WTC11 (cell line): Measurements from ENCODE around the gene TMEM25.

Source experiments
- ESRRA ChIP-seq: sonication (generic); formaldehyde crosslinking; IDR thresholded peaks from 2 replicates; pipeline ENCODE4 v1.8.1; 2022; ENCODE audit warnings: mild to moderate bottlenecking, missing genetic modification reagents, borderline replicate concordance
- ETV6 ChIP-seq: sonication (generic); formaldehyde crosslinking; IDR thresholded peaks from 2 replicates; pipeline ENCODE4 v1.8.1; 2022; ENCODE audit warnings: mild to moderate bottlenecking, missing genetic modification reagents
- GABPB1 ChIP-seq: sonication (generic); formaldehyde crosslinking; IDR thresholded peaks from 2 replicates; pipeline ENCODE4 v1.8.1; 2023; ENCODE audit warnings: mild to moderate bottlenecking, missing genetic modification reagents
- JUN ChIP-seq: sonication (generic); formaldehyde crosslinking; IDR thresholded peaks from 2 replicates; pipeline ENCODE4 v1.8.0; 2023; ENCODE audit warnings: mild to moderate bottlenecking, missing genetic modification reagents
- NR1H2 ChIP-seq: sonication (generic); formaldehyde crosslinking; IDR thresholded peaks from 2 replicates; pipeline ENCODE4 v1.9.0; 2021; ENCODE audit warnings: mild to moderate bottlenecking, moderate library complexity, missing genetic modification reagents
- NR3C1 ChIP-seq: sonication (generic); formaldehyde crosslinking; conservative IDR thresholded peaks from 2 replicates; pipeline ENCODE4 v1.8.1; 2023; ENCODE audit warnings: low read depth, mild to moderate bottlenecking, missing genetic modification reagents
- OVOL2 ChIP-seq: fragments of 250-450 bp; sonication (Bioruptor Pico); IDR thresholded peaks from 2 replicates; pipeline ENCODE4 v1.9.0; 2021; ENCODE audit warnings: mild to moderate bottlenecking, borderline replicate concordance
- SP1 ChIP-seq: sonication (generic); formaldehyde crosslinking; conservative IDR thresholded peaks from 2 replicates; pipeline ENCODE4 v1.8.1; 2022; ENCODE audit warnings: missing genetic modification reagents
- TF ChIP-seq, protein P1 (sequence below): sonication (generic); formaldehyde crosslinking; IDR thresholded peaks from 2 replicates; pipeline ENCODE4 v1.8.0; 2023; ENCODE audit warnings: missing genetic modification reagents, mild to moderate bottlenecking, borderline replicate concordance
- TF ChIP-seq, protein P2 (sequence below): fragments of 200-600 bp; IDR thresholded peaks from 2 replicates; pipeline ENCODE4 v1.8.0; 2022; ENCODE audit warnings: antibody characterized with exemption
- TF ChIP-seq, protein P3 (sequence below): sonication (generic); formaldehyde crosslinking; IDR thresholded peaks from 2 replicates; pipeline ENCODE4 v1.8.0; 2022; ENCODE audit warnings: missing genetic modification reagents
- TF ChIP-seq, protein P4 (sequence below): sonication (generic); formaldehyde crosslinking; IDR thresholded peaks from 2 replicates; pipeline ENCODE4 v1.8.0; 2022; ENCODE audit warnings: mild to moderate bottlenecking, missing genetic modification reagents
- TF ChIP-seq, protein P5 (sequence below): sonication (generic); formaldehyde crosslinking; IDR thresholded peaks from 2 replicates; pipeline ENCODE4 v1.8.1; 2023; ENCODE audit warnings: mild to moderate bottlenecking, missing genetic modification reagents
- TF ChIP-seq, protein P6 (sequence below): sonication (generic); formaldehyde crosslinking; conservative IDR thresholded peaks from 2 replicates; pipeline ENCODE4 v1.8.1; 2022; ENCODE audit warnings: mild to moderate bottlenecking, missing genetic modification reagents

DNA sequence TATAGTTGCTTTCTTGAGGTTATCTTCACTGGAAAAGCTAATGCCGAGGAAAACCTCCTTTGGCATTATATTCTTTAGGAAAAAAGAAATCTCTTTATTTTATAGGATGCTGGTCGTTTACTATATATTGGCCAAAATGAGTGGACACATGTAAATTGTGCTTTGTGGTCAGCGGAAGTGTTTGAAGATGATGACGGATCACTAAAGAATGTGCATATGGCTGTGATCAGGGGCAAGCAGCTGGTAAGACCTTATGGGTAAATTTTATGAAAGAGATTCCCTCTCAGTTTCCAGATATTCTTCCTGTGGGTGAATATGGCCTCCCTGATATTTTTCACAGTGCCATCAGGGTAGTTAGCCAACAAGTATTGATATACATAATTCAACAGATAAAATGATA lies 33.2 kb upstream of the TMEM25 start:
- TF ChIP-seq, protein P1, sequence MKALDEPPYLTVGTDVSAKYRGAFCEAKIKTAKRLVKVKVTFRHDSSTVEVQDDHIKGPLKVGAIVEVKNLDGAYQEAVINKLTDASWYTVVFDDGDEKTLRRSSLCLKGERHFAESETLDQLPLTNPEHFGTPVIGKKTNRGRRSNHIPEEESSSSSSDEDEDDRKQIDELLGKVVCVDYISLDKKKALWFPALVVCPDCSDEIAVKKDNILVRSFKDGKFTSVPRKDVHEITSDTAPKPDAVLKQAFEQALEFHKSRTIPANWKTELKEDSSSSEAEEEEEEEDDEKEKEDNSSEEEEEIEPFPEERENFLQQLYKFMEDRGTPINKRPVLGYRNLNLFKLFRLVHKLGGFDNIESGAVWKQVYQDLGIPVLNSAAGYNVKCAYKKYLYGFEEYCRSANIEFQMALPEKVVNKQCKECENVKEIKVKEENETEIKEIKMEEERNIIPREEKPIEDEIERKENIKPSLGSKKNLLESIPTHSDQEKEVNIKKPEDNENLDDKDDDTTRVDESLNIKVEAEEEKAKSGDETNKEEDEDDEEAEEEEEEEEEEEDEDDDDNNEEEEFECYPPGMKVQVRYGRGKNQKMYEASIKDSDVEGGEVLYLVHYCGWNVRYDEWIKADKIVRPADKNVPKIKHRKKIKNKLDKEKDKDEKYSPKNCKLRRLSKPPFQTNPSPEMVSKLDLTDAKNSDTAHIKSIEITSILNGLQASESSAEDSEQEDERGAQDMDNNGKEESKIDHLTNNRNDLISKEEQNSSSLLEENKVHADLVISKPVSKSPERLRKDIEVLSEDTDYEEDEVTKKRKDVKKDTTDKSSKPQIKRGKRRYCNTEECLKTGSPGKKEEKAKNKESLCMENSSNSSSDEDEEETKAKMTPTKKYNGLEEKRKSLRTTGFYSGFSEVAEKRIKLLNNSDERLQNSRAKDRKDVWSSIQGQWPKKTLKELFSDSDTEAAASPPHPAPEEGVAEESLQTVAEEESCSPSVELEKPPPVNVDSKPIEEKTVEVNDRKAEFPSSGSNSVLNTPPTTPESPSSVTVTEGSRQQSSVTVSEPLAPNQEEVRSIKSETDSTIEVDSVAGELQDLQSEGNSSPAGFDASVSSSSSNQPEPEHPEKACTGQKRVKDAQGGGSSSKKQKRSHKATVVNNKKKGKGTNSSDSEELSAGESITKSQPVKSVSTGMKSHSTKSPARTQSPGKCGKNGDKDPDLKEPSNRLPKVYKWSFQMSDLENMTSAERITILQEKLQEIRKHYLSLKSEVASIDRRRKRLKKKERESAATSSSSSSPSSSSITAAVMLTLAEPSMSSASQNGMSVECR (CRISPR knock-in tag), result no peak
- TF ChIP-seq, protein P2, sequence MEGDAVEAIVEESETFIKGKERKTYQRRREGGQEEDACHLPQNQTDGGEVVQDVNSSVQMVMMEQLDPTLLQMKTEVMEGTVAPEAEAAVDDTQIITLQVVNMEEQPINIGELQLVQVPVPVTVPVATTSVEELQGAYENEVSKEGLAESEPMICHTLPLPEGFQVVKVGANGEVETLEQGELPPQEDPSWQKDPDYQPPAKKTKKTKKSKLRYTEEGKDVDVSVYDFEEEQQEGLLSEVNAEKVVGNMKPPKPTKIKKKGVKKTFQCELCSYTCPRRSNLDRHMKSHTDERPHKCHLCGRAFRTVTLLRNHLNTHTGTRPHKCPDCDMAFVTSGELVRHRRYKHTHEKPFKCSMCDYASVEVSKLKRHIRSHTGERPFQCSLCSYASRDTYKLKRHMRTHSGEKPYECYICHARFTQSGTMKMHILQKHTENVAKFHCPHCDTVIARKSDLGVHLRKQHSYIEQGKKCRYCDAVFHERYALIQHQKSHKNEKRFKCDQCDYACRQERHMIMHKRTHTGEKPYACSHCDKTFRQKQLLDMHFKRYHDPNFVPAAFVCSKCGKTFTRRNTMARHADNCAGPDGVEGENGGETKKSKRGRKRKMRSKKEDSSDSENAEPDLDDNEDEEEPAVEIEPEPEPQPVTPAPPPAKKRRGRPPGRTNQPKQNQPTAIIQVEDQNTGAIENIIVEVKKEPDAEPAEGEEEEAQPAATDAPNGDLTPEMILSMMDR, result no peak
- no peak for TF ChIP-seq JUN (CRISPR knock-in tag)
- TF ChIP-seq SP1 (CRISPR knock-in tag), result no peak
- TF ChIP-seq GABPB1, result no peak
- no peak for TF ChIP-seq NR1H2 (CRISPR knock-in tag)
- TF ChIP-seq ETV6 (CRISPR knock-in tag), result no peak
- TF ChIP-seq NR3C1 (CRISPR knock-in tag), result no peak
- TF ChIP-seq, protein P3, sequence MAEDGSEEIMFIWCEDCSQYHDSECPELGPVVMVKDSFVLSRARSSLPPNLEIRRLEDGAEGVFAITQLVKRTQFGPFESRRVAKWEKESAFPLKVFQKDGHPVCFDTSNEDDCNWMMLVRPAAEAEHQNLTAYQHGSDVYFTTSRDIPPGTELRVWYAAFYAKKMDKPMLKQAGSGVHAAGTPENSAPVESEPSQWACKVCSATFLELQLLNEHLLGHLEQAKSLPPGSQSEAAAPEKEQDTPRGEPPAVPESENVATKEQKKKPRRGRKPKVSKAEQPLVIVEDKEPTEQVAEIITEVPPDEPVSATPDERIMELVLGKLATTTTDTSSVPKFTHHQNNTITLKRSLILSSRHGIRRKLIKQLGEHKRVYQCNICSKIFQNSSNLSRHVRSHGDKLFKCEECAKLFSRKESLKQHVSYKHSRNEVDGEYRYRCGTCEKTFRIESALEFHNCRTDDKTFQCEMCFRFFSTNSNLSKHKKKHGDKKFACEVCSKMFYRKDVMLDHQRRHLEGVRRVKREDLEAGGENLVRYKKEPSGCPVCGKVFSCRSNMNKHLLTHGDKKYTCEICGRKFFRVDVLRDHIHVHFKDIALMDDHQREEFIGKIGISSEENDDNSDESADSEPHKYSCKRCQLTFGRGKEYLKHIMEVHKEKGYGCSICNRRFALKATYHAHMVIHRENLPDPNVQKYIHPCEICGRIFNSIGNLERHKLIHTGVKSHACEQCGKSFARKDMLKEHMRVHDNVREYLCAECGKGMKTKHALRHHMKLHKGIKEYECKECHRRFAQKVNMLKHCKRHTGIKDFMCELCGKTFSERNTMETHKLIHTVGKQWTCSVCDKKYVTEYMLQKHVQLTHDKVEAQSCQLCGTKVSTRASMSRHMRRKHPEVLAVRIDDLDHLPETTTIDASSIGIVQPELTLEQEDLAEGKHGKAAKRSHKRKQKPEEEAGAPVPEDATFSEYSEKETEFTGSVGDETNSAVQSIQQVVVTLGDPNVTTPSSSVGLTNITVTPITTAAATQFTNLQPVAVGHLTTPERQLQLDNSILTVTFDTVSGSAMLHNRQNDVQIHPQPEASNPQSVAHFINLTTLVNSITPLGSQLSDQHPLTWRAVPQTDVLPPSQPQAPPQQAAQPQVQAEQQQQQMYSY, result no peak
- no peak for TF ChIP-seq OVOL2
- TF ChIP-seq, protein P4, sequence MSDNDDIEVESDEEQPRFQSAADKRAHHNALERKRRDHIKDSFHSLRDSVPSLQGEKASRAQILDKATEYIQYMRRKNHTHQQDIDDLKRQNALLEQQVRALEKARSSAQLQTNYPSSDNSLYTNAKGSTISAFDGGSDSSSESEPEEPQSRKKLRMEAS (CRISPR knock-in tag), result no peak
- TF ChIP-seq, protein P5, sequence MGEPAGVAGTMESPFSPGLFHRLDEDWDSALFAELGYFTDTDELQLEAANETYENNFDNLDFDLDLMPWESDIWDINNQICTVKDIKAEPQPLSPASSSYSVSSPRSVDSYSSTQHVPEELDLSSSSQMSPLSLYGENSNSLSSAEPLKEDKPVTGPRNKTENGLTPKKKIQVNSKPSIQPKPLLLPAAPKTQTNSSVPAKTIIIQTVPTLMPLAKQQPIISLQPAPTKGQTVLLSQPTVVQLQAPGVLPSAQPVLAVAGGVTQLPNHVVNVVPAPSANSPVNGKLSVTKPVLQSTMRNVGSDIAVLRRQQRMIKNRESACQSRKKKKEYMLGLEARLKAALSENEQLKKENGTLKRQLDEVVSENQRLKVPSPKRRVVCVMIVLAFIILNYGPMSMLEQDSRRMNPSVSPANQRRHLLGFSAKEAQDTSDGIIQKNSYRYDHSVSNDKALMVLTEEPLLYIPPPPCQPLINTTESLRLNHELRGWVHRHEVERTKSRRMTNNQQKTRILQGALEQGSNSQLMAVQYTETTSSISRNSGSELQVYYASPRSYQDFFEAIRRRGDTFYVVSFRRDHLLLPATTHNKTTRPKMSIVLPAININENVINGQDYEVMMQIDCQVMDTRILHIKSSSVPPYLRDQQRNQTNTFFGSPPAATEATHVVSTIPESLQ, result no peak
- TF ChIP-seq ESRRA (CRISPR knock-in tag), result no peak
- TF ChIP-seq, protein P6, sequence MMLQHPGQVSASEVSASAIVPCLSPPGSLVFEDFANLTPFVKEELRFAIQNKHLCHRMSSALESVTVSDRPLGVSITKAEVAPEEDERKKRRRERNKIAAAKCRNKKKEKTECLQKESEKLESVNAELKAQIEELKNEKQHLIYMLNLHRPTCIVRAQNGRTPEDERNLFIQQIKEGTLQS, result no peak
